Measurements from ENCODE around the gene IL4R. TPM values are rescaled to one million over a fixed set of nuclear protein-coding genes. Genes with fewer than 3 reads are reported as not detected.

IL4R gene
- total RNA-seq, 1 donor from 2014 or later = 64.1 TPM

GRCh38 chr16:27321013-27321915 lies 7.5 kb downstream of the IL4R start:
- Histone ChIP-seq H3K27ac (peak overlapping the region; percentile 98), H3K36me3 (no peaks in the 10 kb centered on the region), H3K4me3 (no peak overlapping the region), H3K9me3 (no peaks in the 10 kb centered on the region), H3K27me3 (no peaks in the 10 kb centered on the region), H3K4me1 (peaks cover 100% of the 10 kb centered on the region)
- DNase-seq (ENCODE audit: extremely low spot score in 2 of 2) = no peak
- TF ChIP-seq POLR2AphosphoS5 (IDR thresholded peaks at IDR 0.05; ENCODE audit: insufficient read depth in 1 of 2, low read depth in 1 of 2) (no peak), POLR2A (IDR thresholded peaks at IDR 0.05) (no peak), CTCF (IDR thresholded peaks at IDR 0.05) (no peak)
- intact Hi-C loops (cut with DNase I) = no loop called here

GRCh38 chr16:27322858-27323780 lies 9.3 kb downstream of the IL4R start:
- no peak for TF ChIP-seq POLR2A (IDR thresholded peaks at IDR 0.05)
- H3K36me3 ChIP-seq = no peaks in the 10 kb centered on the region
- no peak overlapping the region for H3K4me3 ChIP-seq
- intact Hi-C loops (cut with DNase I) = no loop called here
- peaks cover 100% of the 10 kb centered on the region for H3K4me1 ChIP-seq
- H3K27me3 ChIP-seq = no peaks in the 10 kb centered on the region
- H3K9me3 ChIP-seq = no peaks in the 10 kb centered on the region
- peak overlapping the region; percentile 93 for H3K27ac ChIP-seq
- DNase-seq (ENCODE audit: extremely low spot score in 2 of 2) = no peak

GRCh38 chr16:27323781-27324561 lies 10.2 kb downstream of the IL4R start:
- H3K4me3 ChIP-seq = no peak overlapping the region
- H3K9me3 ChIP-seq = no peaks in the 10 kb centered on the region
- peaks cover 97% of the 10 kb centered on the region for H3K4me1 ChIP-seq
- H3K27ac ChIP-seq = peak overlapping the region; percentile 93
- H3K36me3 ChIP-seq = no peaks in the 10 kb centered on the region
- no peaks in the 10 kb centered on the region for H3K27me3 ChIP-seq
- TF ChIP-seq POLR2AphosphoS5 (IDR thresholded peaks at IDR 0.05; ENCODE audit: insufficient read depth in 1 of 2, low read depth in 1 of 2) = no peak
- no peak for TF ChIP-seq POLR2A (IDR thresholded peaks at IDR 0.05)
- TF ChIP-seq CTCF (IDR thresholded peaks at IDR 0.05) = no peak
- intact Hi-C loops (cut with DNase I) = no loop called here
- no peak for DNase-seq (ENCODE audit: extremely low spot score in 2 of 2)

GRCh38 chr16:27324851-27325301 lies 11.1 kb downstream of the IL4R start:
- Histone ChIP-seq H3K4me1 (peaks cover 97% of the 10 kb centered on the region), H3K27me3 (no peaks in the 10 kb centered on the region), H3K4me3 (no peak overlapping the region), H3K27ac (peak overlapping the region; percentile 93), H3K36me3 (no peaks in the 10 kb centered on the region), H3K9me3 (no peaks in the 10 kb centered on the region)
- intact Hi-C loops (cut with DNase I) = loop anchor here (5.0 kb wide), 1 partner anchor 83 kb away; no protein-coding TSS in a partner anchor
- no peak for TF ChIP-seq CTCF (IDR thresholded peaks at IDR 0.05)
- no peak for TF ChIP-seq POLR2A (IDR thresholded peaks at IDR 0.05)
- TF ChIP-seq POLR2AphosphoS5 (IDR thresholded peaks at IDR 0.05; ENCODE audit: insufficient read depth in 1 of 2, low read depth in 1 of 2) = no peak
- DNase-seq (ENCODE audit: extremely low spot score in 2 of 2) = no peak

GRCh38 chr16:27325736-27326135 lies 12.0 kb downstream of the IL4R start:
- Histone ChIP-seq H3K4me1 (peaks cover 97% of the 10 kb centered on the region), H3K27ac (peak overlapping the region; percentile 93), H3K4me3 (no peak overlapping the region), H3K9me3 (no peaks in the 10 kb centered on the region), H3K27me3 (no peaks in the 10 kb centered on the region), H3K36me3 (no peaks in the 10 kb centered on the region)
- TF ChIP-seq POLR2A (IDR thresholded peaks at IDR 0.05) = no peak
- TF ChIP-seq POLR2AphosphoS5 (IDR thresholded peaks at IDR 0.05; ENCODE audit: insufficient read depth in 1 of 2, low read depth in 1 of 2) = no peak
- TF ChIP-seq CTCF (IDR thresholded peaks at IDR 0.05) = no peak
- no peak for DNase-seq (ENCODE audit: extremely low spot score in 2 of 2)
- intact Hi-C loops (cut with DNase I) = loop anchor here (5.0 kb wide), 1 partner anchor 83 kb away; no protein-coding TSS in a partner anchor
